Suprapubic skin (tissue), 4 donors: ENCODE data around the gene DAB1. TPM values are rescaled to one million over a fixed set of nuclear protein-coding genes. Genes with fewer than 3 reads are reported as not detected.
"Not testable (repeated sequence)": the region's sequence is repeated elsewhere in the genome, so short reads cannot be mapped to it uniquely, and the experiment has no call there.

Experiments used
- DNase-seq, 2 donors: peaks; one replicate each; pipeline ENCODE4 v3.0.0-alpha.2; 2019; ENCODE audit warnings: low spot score in 2 of 2
- H3K27ac ChIP-seq: fragments of 200-600 bp; sonication (generic); one replicate; pipeline ENCODE4 v1.5.1; 2019
- H3K27me3 ChIP-seq: fragments of 200-600 bp; sonication (generic); one replicate; pipeline ENCODE4 v1.5.1; 2019
- H3K36me3 ChIP-seq: fragments of 200-600 bp; sonication (generic); one replicate; pipeline ENCODE4 v1.5.1; 2019
- H3K4me1 ChIP-seq: fragments of 200-600 bp; sonication (generic); one replicate; pipeline ENCODE4 v1.5.1; 2019
- H3K4me3 ChIP-seq: fragments of 200-600 bp; sonication (generic); one replicate; pipeline ENCODE4 v1.5.1; 2019; ENCODE audit warnings: mild to moderate bottlenecking
- H3K9me3 ChIP-seq: fragments of 200-600 bp; sonication (generic); one replicate; pipeline ENCODE4 v1.5.1; 2019
- EP300 ChIP-seq: sonication (generic); formaldehyde crosslinking; IDR thresholded peaks from one replicate; pipeline ENCODE4 v1.6.1; 2017; ENCODE audit warnings: antibody characterized with exemption
- POLR2A ChIP-seq, 2 donors: fragments of 450-650 bp; IDR thresholded peaks; one replicate each; pipeline ENCODE4 v1.6.1; 2017; ENCODE audit warnings: antibody characterized with exemption in 2 of 2, mild to moderate bottlenecking in 2 of 2, moderate library complexity in 2 of 2
- POLR2AphosphoS5 ChIP-seq, 3 donors: sonication (generic); formaldehyde crosslinking; IDR thresholded peaks; one replicate each; pipeline ENCODE4 v1.6.1; 2017; ENCODE audit warnings: antibody characterized with exemption in 3 of 3
- WGBS: methylation state at CpG from one replicate; pipeline ENCODE4 v1.1.5; 2018; 5-methylcytosine and 5-hydroxymethylcytosine counted together
- total RNA-seq, 4 donors: library from RNA; depleted of rRNA; stranded (reverse); fragments of >200 nt; gene quantifications; one replicate each; pipeline ENCODE4 v1.1.0, GENCODE V29; 2016
- TF ChIP-seq, protein P1 (sequence below), 2 donors: fragments of 200-600 bp in 1 of 2; fragments of 450-650 bp in 1 of 2; sonication (generic) in 1 of 2; IDR thresholded peaks; one replicate each; pipeline ENCODE4 v1.5.1; 2016 to 2019; ENCODE audit warnings: antibody characterized with exemption in 2 of 2, mild to moderate bottlenecking in 1 of 2, moderate library complexity in 1 of 2

DAB1 gene
- total RNA-seq, 4 donors from 2014 or later, result 0.17 to 1.0 (median 0.30) TPM

- Histone ChIP-seq H3K36me3 (no peaks in the 10 kb centered on the region), H3K27ac (no peak overlapping the region), H3K4me3 (no peak overlapping the region), H3K9me3 (no peaks in the 10 kb centered on the region), H3K27me3 (no peaks in the 10 kb centered on the region), H3K4me1 (no peaks in the 10 kb centered on the region)
- TF ChIP-seq POLR2A (IDR thresholded peaks at IDR 0.05), result no peak
- TF ChIP-seq EP300, result no peak
- no peak for TF ChIP-seq POLR2AphosphoS5 (IDR thresholded peaks at IDR 0.05)
- TF ChIP-seq, protein P1, sequence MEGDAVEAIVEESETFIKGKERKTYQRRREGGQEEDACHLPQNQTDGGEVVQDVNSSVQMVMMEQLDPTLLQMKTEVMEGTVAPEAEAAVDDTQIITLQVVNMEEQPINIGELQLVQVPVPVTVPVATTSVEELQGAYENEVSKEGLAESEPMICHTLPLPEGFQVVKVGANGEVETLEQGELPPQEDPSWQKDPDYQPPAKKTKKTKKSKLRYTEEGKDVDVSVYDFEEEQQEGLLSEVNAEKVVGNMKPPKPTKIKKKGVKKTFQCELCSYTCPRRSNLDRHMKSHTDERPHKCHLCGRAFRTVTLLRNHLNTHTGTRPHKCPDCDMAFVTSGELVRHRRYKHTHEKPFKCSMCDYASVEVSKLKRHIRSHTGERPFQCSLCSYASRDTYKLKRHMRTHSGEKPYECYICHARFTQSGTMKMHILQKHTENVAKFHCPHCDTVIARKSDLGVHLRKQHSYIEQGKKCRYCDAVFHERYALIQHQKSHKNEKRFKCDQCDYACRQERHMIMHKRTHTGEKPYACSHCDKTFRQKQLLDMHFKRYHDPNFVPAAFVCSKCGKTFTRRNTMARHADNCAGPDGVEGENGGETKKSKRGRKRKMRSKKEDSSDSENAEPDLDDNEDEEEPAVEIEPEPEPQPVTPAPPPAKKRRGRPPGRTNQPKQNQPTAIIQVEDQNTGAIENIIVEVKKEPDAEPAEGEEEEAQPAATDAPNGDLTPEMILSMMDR (IDR thresholded peaks at IDR 0.05), result no peak
- no peak for DNase-seq
- 82% methylated on average over 7 of the region's 7 CpGs for WGBS
Observed at GRCh38 chr1:57344265-57344664, 79.6 kb downstream of the DAB1 start.

DNA sequence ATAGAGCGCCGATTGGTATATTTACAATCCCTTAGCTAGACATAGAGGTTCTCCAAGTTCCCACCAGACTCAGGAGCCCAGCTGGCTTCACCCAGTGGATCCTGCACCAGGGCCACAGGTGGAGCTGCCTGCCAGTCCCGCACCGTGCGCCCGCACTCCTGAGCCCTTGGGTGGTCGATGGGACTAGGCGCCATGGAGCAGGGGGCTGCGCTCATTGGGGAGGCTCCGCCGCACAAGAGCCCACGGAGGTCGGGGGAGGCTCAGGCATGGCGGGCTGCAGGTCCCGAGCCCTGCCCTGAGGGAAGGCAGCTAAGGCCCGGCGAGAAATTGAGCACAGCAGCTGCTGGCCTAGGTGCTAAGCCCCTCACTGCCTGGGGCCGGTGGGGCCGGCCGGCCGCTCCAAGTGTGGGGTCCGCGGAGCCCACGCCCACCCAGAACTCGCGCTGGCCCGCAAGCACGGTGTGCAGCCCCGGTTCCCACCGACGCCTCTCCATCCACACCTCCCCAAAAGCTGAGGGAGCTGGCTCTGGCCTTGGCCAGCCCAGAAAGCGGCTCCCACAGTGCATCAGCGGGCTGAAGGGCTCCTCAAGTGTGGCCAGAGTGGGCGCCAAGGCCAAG, 80.5 kb downstream of the DAB1 start:
- not testable (repeated sequence) for H3K4me3 ChIP-seq, DNase-seq, H3K27me3 ChIP-seq, H3K9me3 ChIP-seq, H3K4me1 ChIP-seq, H3K36me3 ChIP-seq, H3K27ac ChIP-seq
- WGBS, result 97% methylated on average over 15 of the region's 34 CpGs

- TF ChIP-seq POLR2A (IDR thresholded peaks at IDR 0.05) (no peak), EP300 (no peak), POLR2AphosphoS5 (IDR thresholded peaks at IDR 0.05) (no peak)
- TF ChIP-seq, protein P1 (IDR thresholded peaks at IDR 0.05), result no peak
- H3K9me3 ChIP-seq, result no peaks in the 10 kb centered on the region
- no peaks in the 10 kb centered on the region for H3K4me1 ChIP-seq
- H3K36me3 ChIP-seq, result no peaks in the 10 kb centered on the region
- WGBS, result 88% methylated on average over 3 of the region's 3 CpGs
- no peak overlapping the region for H3K4me3 ChIP-seq
- no peaks in the 10 kb centered on the region for H3K27me3 ChIP-seq
- no peak for DNase-seq
- H3K27ac ChIP-seq, result no peak overlapping the region
Observed at GRCh38 chr1:57341721-57342120, 82.1 kb downstream of the DAB1 start.

DNA sequence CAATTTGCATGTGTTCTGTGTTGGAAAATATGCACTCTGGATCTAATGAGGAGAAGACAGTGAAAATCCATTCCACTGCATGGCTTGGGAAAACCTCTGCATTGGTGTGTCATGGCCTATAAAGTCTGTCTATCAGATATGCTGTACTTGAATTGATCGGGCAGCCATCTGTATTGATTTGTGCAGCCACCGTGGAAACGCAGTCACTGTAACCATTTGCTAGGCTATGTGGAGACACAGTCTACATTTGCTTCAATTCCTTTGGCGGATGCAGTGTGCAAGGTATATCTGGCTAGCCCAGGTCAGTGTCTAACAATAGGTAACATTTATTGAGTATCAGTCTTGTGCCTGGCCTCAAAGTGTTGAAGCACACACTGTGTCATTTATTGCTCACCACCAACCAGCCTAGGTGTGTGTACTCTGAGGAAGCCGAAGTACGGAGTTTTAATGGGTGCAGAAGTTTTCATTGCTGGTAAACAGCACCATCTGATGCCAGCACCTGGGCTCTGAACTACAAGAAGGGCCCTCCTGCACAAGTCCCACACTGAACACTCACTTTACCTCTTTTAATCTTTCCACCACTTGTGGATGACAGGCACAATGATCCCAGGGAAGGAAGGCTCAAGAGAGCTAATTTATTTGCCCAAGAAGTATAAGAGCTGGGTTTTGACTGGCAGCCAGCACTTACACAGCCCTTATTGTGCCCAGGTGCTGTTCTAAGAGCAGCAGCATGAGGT, 83.4 kb downstream of the DAB1 start:
- H3K9me3 ChIP-seq, result no peaks in the 10 kb centered on the region
- H3K4me1 ChIP-seq, result no peaks in the 10 kb centered on the region
- TF ChIP-seq EP300 (no peak), POLR2AphosphoS5 (IDR thresholded peaks at IDR 0.05) (no peak), POLR2A (IDR thresholded peaks at IDR 0.05) (no peak)
- TF ChIP-seq, protein P1 (IDR thresholded peaks at IDR 0.05), result no peak
- H3K4me3 ChIP-seq, result no peak overlapping the region
- H3K27ac ChIP-seq, result no peak overlapping the region
- H3K27me3 ChIP-seq, result no peaks in the 10 kb centered on the region
- no peak for DNase-seq
- 93% methylated on average over 6 of the region's 6 CpGs for WGBS
- no peaks in the 10 kb centered on the region for H3K36me3 ChIP-seq

- WGBS, result 73% methylated on average over 3 of the region's 3 CpGs
- TF ChIP-seq, protein P1 (IDR thresholded peaks at IDR 0.05), result no peak
- no peak for TF ChIP-seq EP300
- no peak for TF ChIP-seq POLR2A (IDR thresholded peaks at IDR 0.05)
- TF ChIP-seq POLR2AphosphoS5 (IDR thresholded peaks at IDR 0.05), result no peak
- no peak overlapping the region for H3K4me3 ChIP-seq
Observed at GRCh38 chr1:57337623-57338022, 86.2 kb downstream of the DAB1 start.

More at GRCh38 chr1:57337623-57338022, 86.2 kb downstream of the DAB1 start:
- Histone ChIP-seq H3K36me3 (no peaks in the 10 kb centered on the region), H3K9me3 (no peaks in the 10 kb centered on the region), H3K27ac (no peak overlapping the region), H3K4me1 (no peaks in the 10 kb centered on the region), H3K27me3 (no peaks in the 10 kb centered on the region)
- no peak for DNase-seq
